Stimulated activated CD8-positive, alpha-beta memory T cell treated with anti-CD3 and anti-CD28 coated beads, Interleukin-7, amount 100 ng/mL, for 1 hour (primary cell): ENCODE data around the gene NRSN2.
"Not testable (repeated sequence)": the region's sequence is repeated elsewhere in the genome, so short reads cannot be mapped to it uniquely, and the experiment has no call there.

Source experiments
- DNase-seq, 2 donors: peaks; one replicate each; pipeline ENCODE4 v3.0.0-alpha.2; 2020; ENCODE audit warnings: low read depth in 2 of 2

Gene NRSN2

GRCh38 chr20:325045-325888, 21.6 kb upstream of the NRSN2 start, which contains the start of gene SOX12:
TSS of gene SOX12 (plus strand) at chr20:325552. CDS start at chr20:325925, 373 bp downstream.
- DNase-seq, result peak; percentile 95 to 97

- no peak for DNase-seq
Observed at GRCh38 chr20:325889-326644, 20.8 kb upstream of the NRSN2 start.

DNA sequence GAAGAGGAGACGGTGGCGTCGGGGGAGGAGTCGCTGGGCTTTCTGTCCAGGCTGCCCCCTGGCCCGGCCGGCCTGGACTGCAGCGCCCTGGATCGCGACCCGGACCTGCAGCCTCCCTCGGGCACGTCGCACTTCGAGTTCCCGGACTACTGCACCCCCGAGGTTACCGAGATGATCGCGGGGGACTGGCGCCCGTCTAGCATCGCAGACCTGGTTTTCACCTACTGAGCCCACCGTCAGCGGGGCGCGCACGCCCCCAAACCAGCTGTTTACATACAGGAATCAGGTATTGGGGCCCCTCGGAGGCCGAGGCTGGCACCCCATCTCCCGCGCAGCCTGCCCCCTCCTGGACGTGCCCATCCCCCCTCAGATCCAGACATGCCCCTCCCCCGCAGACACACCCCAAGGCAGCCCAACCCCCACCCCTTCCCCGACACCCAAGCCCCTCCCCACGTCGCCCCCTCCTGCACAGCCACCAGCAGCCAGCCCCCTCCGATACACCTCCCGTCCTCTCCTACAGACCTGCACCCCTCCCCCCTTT, 20.2 kb upstream of the NRSN2 start:
- no peak for DNase-seq

- DNase-seq, result peak; percentile 42 to 48
Observed at GRCh38 chr20:327186-328026, 19.5 kb upstream of the NRSN2 start.

GRCh38 chr20:328027-328974, 18.6 kb upstream of the NRSN2 start:
- DNase-seq, result no peak

DNA sequence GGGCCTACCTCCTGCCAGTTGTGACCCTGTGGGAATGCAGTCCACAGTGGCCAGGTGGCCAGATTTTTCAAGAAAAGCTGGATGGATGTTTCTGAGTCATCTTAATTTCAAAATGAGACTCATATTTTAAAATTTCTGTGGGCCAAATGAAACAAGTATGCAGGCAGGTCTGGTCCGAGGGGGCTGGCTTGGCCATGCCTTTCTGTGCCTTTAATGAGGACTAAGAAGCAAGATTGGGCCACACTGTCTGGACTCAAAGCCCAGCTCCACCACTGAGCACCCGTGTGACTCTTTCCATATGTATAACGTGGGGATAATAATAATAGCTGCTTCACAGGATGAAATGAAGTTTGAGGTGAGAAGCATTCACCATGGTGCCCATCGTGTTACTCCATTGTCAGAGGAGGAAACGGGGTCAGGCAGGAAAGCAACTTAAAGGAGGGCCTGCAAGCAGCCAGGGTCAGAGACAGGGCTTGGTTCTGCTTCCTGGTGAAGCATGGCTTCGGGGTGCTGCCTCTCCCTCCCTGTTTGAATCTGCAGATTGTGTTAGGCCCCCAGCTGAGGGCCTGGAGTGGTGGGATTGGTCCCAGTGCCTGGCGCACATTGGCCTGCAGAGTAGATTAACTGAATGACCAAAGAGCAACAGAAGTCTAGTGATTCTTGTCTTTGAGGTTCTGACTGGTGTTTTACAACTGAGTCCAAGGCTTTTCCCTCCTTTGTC, 17.8 kb upstream of the NRSN2 start:
- DNase-seq, result no peak

- DNase-seq, result no peak
Observed at GRCh38 chr20:329851-330232, 17.1 kb upstream of the NRSN2 start.

GRCh38 chr20:330233-331149, 16.4 kb upstream of the NRSN2 start:
- DNase-seq, result no peak

- DNase-seq, result no peak
Observed at GRCh38 chr20:334578-334977, 12.3 kb upstream of the NRSN2 start.

GRCh38 chr20:336040-336439, 10.9 kb upstream of the NRSN2 start:
- not testable (repeated sequence) for DNase-seq

DNA sequence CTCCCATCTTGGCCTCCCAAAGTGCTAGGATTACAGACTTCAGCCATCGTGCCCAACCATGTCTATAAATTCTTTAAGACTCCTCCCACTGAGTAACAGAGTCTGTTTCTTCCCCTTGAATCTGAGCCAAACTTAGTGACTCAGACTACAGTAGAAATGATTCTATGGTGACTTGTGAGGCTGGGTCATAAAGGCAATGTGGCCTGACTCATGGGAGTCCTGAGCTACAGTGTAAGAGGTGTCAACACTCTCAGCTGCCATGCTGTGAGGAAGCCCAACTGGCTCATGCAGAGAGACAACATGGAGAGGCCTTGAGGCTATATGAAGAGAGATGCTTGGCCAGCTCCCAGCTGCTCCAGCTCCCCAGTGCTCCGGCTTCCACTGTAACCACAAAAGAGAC, 5.2 kb upstream of the NRSN2 start:
- DNase-seq, result no peak

DNA sequence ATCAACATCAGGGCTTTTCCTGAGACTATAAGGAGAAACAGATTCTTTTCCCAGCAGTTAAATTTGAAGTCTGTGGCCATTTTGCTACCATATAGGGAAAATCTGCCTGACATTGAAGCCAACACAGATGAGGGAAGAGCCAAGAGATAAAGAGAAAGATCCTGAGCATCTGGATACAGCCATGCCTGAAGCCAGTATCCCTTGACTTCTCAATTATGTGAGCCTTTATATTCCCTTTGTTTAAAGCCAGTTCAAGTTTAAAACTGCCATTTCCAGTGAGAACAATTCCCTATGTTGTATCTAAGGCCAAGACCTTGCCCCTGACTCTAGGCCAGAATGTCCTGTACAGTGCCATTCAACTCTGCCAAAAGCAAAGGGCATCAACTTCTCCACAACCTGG, 3.8 kb upstream of the NRSN2 start:
- no peak for DNase-seq

DNA sequence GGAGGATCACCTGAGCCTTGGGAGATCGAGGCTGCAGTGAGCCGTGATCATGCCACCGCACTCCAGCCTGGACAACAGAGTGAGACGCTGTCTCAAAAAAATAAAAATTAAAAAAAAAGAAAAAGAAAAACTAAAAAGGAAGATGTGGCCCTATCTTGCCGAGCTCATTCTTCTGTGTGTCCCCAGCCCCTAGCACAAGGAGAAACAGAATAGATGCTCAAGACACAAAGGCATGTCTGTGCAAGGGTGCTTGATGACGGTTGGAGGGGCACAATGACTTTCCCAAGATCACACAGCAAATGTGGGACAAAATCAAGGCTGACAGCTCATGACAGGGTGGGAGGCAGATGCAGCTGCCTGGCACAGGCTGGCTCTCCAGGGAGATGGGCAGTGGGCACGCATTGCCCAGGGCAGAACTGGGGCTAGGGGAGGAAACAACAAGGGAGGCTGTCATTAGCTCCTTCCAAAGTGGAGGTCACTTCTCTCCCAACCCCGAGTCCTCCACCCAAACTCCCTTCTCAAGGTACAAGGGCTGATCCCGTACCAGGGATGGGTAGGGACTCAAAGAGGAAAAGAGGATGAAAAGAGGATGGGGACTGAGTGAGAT, 775 bp upstream of the NRSN2 start:
- DNase-seq, result no peak

GRCh38 chr20:347317-347639, 367 bp downstream of the NRSN2 start:
- no peak for DNase-seq

DNA sequence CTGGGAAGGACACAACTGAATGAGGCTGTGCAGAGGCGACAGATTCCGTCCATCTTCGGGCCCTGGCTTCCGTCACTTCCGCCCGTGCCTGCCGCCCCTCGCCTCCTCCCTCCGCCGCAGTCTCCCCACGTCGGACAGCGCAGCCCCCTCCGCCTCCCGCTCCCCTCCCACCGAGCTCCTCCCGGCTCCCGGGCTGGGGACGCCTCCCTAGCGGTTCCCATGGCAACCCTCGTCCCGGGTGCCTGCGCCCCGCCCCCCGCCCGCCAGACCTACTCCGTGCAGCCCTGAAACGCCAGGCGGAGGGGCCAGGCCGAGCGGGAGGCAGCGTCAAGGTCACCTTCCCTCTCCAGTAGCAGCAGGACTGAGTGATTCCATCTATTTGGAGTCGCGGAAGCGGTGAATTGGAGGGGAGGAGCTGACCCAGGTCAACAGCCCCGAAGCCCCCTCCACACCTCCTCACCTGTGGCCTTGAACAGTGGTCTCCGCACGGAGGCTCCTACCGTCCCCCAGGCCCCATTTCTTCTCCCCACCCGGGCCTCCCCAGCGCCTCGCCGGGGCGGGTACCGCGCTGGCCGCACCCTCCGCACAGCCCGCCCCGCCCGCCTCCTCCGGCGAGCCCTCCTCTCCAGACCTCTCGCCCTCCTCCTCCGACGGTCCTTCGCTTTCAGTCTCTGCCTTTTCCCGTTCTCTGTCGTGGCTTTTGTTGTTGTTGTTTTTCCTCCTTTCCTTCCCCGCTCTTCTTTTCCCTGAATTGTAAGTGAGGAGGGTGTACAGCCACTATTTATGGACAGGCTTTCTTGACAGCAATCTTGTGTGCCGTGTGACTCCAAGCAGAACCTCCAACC, 951 bp downstream of the NRSN2 start:
- DNase-seq, result no peak

GRCh38 chr20:348972-349841, 2.3 kb downstream of the NRSN2 start:
- DNase-seq, result no peak

- no peak for DNase-seq
Observed at GRCh38 chr20:353166-353565, 6.3 kb downstream of the NRSN2 start.
